HG02759 (cell line): Measurements from ENCODE around the gene TP53I11.

Experiments used
- ATAC-seq: cut with Tn5 transposase; IDR thresholded peaks from one replicate; pipeline ENCODE4 v1.9.1; 2021; ENCODE audit warnings: mild to moderate bottlenecking, moderate library complexity; ENCODE audit not compliant: unreplicated experiment

The TP53I11 gene

GRCh38 chr11:44950625-44951476, at the start of gene TP53I11:
TSS of gene TP53I11 (minus strand) at chr11:44950883. CDS start at chr11:44938335, 12,548 bp downstream.
- no peak for ATAC-seq

- no peak for ATAC-seq
Measured at GRCh38 chr11:44999068-44999467, 48.4 kb upstream of the TP53I11 start.

GRCh38 chr11:44998051-44998450, 47.4 kb upstream of the TP53I11 start:
- no peak for ATAC-seq

- no peak for ATAC-seq
Measured at GRCh38 chr11:44997566-44997965, 46.9 kb upstream of the TP53I11 start.

GRCh38 chr11:44994753-44995152, 44.1 kb upstream of the TP53I11 start:
- no peak for ATAC-seq

GRCh38 chr11:44993971-44994704, 43.5 kb upstream of the TP53I11 start:
- ATAC-seq, result no peak

- no peak for ATAC-seq
Measured at GRCh38 chr11:44992774-44993173, 42.1 kb upstream of the TP53I11 start.

- ATAC-seq, result no peak
Measured at GRCh38 chr11:44992181-44992582, 41.5 kb upstream of the TP53I11 start.

- ATAC-seq, result no peak
Measured at GRCh38 chr11:44990665-44991064, 40.0 kb upstream of the TP53I11 start.

- ATAC-seq, result no peak
Measured at GRCh38 chr11:44989831-44990566, 39.3 kb upstream of the TP53I11 start.

- no peak for ATAC-seq
Measured at GRCh38 chr11:44988981-44989635, 38.4 kb upstream of the TP53I11 start.

- ATAC-seq, result no peak
Measured at GRCh38 chr11:44988111-44988510, 37.4 kb upstream of the TP53I11 start.

GRCh38 chr11:44987506-44987905, 36.8 kb upstream of the TP53I11 start:
- no peak for ATAC-seq

- no peak for ATAC-seq
Measured at GRCh38 chr11:44986315-44986714, 35.6 kb upstream of the TP53I11 start.

GRCh38 chr11:44985721-44986120, 35.0 kb upstream of the TP53I11 start:
- no peak for ATAC-seq

GRCh38 chr11:44983786-44984185, 33.1 kb upstream of the TP53I11 start:
- ATAC-seq, result no peak

- no peak for ATAC-seq
Measured at GRCh38 chr11:44982496-44983062, 31.9 kb upstream of the TP53I11 start.

GRCh38 chr11:44980533-44981427, 30.1 kb upstream of the TP53I11 start:
- no peak for ATAC-seq

GRCh38 chr11:44979543-44980399, 29.1 kb upstream of the TP53I11 start:
- ATAC-seq, result no peak
